Osteocyte (in vitro differentiated cells): Measurements from ENCODE around the gene ODC1. TPM values are rescaled to one million over a fixed set of nuclear protein-coding genes. Genes with fewer than 3 reads are reported as not detected.

Experiments used
- DNase-seq: peaks from one replicate; pipeline ENCODE4 v3.0.0; 2021; ENCODE audit warnings: mixed read lengths; ENCODE audit not compliant: unreplicated experiment; ENCODE audit errors: extremely low spot score
- H3K27ac Mint-ChIP-seq: one replicate; pipeline ENCODE4 v1.8.0; 2021; ENCODE audit warnings: mild to moderate bottlenecking, mixed read lengths; ENCODE audit not compliant: unreplicated experiment
- H3K27me3 Mint-ChIP-seq: one replicate; pipeline ENCODE4 v1.8.0; 2021; ENCODE audit warnings: mixed read lengths; ENCODE audit not compliant: unreplicated experiment
- H3K36me3 Mint-ChIP-seq: one replicate; pipeline ENCODE4 v1.8.0; 2021; ENCODE audit warnings: mixed read lengths; ENCODE audit not compliant: unreplicated experiment
- H3K4me1 Mint-ChIP-seq: one replicate; pipeline ENCODE4 v1.8.0; 2021; ENCODE audit warnings: mixed read lengths; ENCODE audit not compliant: unreplicated experiment
- H3K4me3 Mint-ChIP-seq: one replicate; pipeline ENCODE4 v1.8.0; 2021; ENCODE audit warnings: mild to moderate bottlenecking, moderate library complexity, mixed read lengths; ENCODE audit not compliant: unreplicated experiment
- H3K9me3 Mint-ChIP-seq: one replicate; pipeline ENCODE4 v1.8.0; 2021; ENCODE audit warnings: mixed read lengths; ENCODE audit not compliant: unreplicated experiment
- CTCF ChIP-seq: fragments of 200-600 bp; sonication (generic); IDR thresholded peaks from 2 replicates; pipeline ENCODE4 v1.5.0; 2021; ENCODE audit warnings: antibody characterized with exemption, mild to moderate bottlenecking, moderate library complexity
- total RNA-seq: library from RNA; stranded (reverse); gene quantifications from 2 replicates; pipeline ENCODE4 v1.2.1, GENCODE V29; 2021

The ODC1 gene
- total RNA-seq, 1 donor from 2014 or later, result 44.8 TPM

GRCh38 chr2:10414591-10414990 lies 33.5 kb downstream of the ODC1 start:
- Mint-ChIP-seq H3K9me3 (no peaks in the 10 kb centered on the region), H3K36me3 (peaks cover 6% of the 10 kb centered on the region), H3K27me3 (no peaks in the 10 kb centered on the region), H3K4me3 (no peak overlapping the region), H3K4me1 (peaks cover 40% of the 10 kb centered on the region), H3K27ac (no peak overlapping the region)
- TF ChIP-seq CTCF, result no peak
- DNase-seq, result no peak

GRCh38 chr2:10413991-10414451 lies 34.1 kb downstream of the ODC1 start:
- Mint-ChIP-seq H3K36me3 (peaks cover 4% of the 10 kb centered on the region), H3K27me3 (no peaks in the 10 kb centered on the region), H3K4me1 (peaks cover 45% of the 10 kb centered on the region), H3K4me3 (no peak overlapping the region), H3K9me3 (no peaks in the 10 kb centered on the region), H3K27ac (no peak overlapping the region)
- TF ChIP-seq CTCF, result no peak
- DNase-seq, result no peak

- TF ChIP-seq CTCF, result no peak
- H3K9me3 Mint-ChIP-seq, result no peaks in the 10 kb centered on the region
- peaks cover 4% of the 10 kb centered on the region for H3K36me3 Mint-ChIP-seq
- H3K4me3 Mint-ChIP-seq, result no peak overlapping the region
- no peaks in the 10 kb centered on the region for H3K27me3 Mint-ChIP-seq
- H3K27ac Mint-ChIP-seq, result no peak overlapping the region
- peaks cover 49% of the 10 kb centered on the region for H3K4me1 Mint-ChIP-seq
- DNase-seq, result no peak
Observed at GRCh38 chr2:10413503-10413902, 34.6 kb downstream of the ODC1 start.

- no peak for DNase-seq
- H3K27me3 Mint-ChIP-seq, result no peaks in the 10 kb centered on the region
- H3K4me1 Mint-ChIP-seq, result peaks cover 52% of the 10 kb centered on the region
- H3K36me3 Mint-ChIP-seq, result peaks cover 4% of the 10 kb centered on the region
- no peak overlapping the region for H3K27ac Mint-ChIP-seq
- TF ChIP-seq CTCF, result no peak
- no peaks in the 10 kb centered on the region for H3K9me3 Mint-ChIP-seq
- H3K4me3 Mint-ChIP-seq, result no peak overlapping the region
Observed at GRCh38 chr2:10412380-10412779, 35.7 kb downstream of the ODC1 start.

DNA sequence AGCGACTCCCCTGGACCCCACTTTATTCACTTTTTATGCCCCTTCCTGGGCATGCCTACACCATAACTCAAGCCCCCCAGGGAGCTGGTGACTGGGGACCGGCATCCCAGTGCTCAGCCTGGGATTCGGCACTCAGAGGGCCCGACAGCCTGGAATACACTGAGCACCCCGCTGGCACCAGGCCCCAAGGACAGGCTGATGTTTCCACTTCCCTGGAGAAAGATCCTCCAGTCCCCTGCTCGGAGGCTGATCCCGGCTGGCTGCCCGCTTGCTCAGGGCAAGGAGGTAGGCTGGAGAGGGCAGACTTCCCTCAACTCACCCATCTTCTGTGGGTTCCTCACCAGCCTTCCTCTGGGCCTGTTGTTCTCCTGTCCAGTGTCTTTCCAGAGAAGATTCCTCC lies 36.6 kb downstream of the ODC1 start:
- peaks cover 4% of the 10 kb centered on the region for H3K36me3 Mint-ChIP-seq
- no peak for DNase-seq
- TF ChIP-seq CTCF, result no peak
- H3K4me1 Mint-ChIP-seq, result peaks cover 53% of the 10 kb centered on the region
- no peaks in the 10 kb centered on the region for H3K9me3 Mint-ChIP-seq
- no peaks in the 10 kb centered on the region for H3K27me3 Mint-ChIP-seq
- H3K27ac Mint-ChIP-seq, result no peak overlapping the region
- H3K4me3 Mint-ChIP-seq, result no peak overlapping the region
